Inflammatory macrophage treated with lipopolysaccharide for 4 hours (primary cell): Measurements from ENCODE around the gene ACO1.
A peak's percentile ranks its signal among the peaks of the same experiment; 100 is the strongest.

ENCODE experiments used
- DNase-seq: peaks from one replicate; pipeline ENCODE4 v3.0.0-alpha.2; 2020

ACO1 gene

DNA sequence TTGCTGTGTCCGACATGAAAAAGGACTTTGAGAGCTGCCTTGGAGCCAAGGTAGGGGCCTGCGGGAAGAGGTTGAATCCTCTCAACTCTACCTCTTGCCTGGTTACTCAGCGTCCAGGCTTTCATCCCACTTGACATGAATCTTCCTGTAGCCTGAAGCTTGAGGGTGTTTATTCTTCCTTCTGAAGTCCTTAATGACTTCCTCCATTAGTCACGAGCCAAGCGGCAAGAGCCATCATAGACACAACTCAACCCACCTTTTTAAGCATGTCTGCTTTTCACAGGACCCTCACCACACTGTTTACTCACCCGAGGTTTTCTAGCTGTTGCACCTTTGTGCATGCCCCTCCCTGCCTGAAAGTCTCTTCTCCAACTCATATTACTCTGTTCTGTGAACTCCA, 40.2 kb downstream of the ACO1 start:
- DNase-seq: no peak

DNA sequence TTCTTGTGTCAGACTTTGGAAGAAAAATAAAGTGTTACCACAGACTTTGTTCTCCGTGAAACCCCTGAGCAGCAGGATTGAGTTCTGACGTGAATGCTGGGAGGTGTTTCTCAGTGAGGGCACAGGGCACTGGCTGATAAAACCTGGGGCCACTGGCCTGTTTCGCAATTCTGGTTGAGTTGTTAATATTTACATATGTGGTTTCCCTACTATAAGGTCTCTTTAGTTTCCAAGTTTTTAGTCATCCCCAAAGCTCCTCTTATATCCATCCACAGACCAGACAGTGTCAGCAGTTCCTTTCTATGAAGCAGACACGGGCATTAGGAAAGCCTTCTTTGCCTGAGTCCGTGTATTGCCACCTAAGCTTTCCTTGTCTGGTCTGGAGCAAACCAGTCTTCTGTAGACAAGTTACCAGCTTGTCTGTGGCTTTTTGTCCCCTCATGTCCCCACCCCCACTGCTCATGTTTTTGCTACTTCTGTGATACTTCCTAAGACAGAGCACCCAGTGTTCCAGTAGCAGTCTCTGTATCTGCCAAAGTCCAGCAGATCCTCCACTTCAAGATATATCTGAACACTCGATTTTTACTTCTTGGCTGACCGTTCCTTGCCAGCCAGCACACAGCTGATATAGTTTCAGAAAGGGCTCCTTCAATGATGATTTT, 42.0 kb downstream of the ACO1 start:
- DNase-seq: peak; percentile 61

DNA sequence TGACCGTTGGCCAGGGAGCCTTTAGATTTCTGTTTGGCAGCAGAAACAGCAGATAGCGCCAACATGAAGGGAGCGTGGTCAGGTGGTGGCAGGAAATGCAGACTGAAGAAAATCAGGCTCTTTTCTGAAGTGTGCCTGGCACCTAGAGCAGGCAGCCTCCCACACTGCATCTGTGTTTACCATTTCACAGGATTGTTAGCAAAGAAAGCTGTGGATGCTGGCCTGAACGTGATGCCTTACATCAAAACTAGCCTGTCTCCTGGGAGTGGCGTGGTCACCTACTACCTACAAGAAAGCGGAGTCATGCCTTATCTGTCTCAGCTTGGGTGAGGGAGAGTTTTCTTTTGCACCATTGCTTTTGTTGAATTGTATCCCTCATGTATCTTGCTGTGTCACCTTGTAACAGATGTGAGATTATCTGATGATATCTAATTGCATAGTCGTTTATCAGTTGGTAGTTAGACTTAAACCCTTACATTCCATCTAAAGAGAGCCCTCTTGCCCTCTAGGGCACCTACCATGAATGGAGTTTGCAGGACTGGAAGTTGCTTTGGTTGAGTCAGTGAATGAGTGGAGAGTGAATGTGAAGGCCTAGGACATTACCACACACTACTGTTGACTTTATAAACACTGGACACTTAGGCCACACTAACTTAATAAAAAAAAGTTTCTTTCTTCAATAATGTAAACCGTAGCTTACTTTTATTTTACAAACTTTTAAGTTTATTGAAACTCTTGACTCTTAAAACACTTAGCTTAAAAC, 42.8 kb downstream of the ACO1 start:
- DNase-seq: no peak

DNA sequence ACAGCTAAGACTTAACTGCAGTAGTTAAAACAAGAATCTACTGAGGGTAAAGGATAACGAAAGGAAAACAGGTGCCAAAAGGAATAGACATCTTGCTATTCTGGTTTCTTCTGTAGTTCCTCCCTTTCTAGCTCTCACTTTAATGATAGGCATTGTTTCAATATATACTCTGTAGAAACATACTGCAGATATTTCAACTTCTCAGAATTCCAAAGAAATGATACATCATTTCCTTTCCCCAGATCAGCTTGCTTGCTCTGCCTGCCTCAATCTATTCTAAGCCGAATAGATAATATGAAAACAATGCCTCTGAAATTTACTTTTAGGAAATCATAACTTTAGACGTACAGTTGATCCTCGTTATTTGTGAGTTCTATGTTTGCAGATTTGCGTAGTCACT, 46.3 kb downstream of the ACO1 start:
- no peak for DNase-seq

DNA sequence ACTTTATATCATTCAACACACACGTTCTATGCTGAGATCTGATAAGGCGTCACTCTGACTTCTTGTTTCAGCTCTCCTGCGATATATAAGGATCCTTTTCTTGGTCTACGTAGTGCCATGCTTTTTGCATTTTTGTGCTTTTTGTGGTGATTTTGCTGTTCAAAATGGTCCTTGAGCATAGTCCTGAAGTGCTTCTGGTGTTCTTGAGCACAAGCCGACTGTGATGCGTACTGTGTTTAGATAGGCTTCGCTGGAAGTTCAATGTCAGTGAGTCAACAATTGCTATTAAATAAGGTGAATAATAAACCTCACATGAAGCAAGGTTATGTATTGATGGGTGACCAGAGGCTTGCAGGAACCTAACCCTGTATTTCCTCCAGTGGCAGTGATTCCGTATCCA, 46.8 kb downstream of the ACO1 start:
- no peak for DNase-seq

DNA sequence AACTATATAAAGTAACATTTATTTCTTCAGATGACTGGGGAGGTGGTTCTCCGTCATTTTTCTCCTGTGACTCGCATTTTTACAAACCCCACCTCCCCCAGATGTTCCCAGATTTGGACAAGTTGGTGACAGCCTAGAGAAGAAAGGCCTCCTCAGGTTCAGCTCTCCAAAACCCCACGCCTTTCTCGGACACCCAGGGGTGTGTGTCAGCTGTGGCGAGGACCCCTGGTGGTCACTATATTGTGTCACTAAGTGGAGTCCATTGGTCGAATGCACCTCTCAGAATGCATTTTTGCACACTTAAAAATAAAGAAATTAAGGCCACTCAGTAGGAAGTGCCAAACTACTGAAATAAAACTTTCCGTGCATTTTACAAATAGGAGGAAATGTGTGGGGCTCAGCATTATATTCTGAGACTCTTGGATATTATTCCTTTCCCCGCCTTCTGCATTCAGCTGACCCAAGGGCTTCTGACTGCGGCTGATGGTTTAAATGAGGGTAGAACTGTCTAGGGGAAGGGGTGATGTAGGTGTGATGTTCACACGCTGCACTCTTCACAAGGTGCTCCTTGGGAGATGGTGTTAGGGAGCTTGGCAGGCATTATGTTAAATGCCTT, 47.6 kb downstream of the ACO1 start:
- peak; percentile 39 for DNase-seq

DNA sequence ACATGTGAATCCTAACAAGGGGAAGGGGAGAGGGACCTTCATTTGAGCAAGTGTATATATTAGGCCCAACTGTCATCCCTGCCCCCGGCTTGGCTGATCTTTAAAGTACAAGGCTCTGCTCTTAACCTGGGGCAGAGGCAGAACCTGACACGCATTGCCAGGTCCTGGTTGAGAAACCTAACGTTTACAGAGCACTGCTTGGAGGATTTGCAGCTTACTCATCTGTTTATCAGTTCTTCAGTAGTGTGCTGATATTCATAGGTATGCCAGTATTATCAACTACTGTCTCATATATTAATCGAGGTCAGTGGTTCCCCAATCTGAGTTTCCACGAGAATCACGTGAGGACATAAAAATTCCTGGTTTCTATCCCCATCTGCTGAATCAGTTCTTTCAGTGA, 50.4 kb downstream of the ACO1 start:
- DNase-seq: no peak

DNA sequence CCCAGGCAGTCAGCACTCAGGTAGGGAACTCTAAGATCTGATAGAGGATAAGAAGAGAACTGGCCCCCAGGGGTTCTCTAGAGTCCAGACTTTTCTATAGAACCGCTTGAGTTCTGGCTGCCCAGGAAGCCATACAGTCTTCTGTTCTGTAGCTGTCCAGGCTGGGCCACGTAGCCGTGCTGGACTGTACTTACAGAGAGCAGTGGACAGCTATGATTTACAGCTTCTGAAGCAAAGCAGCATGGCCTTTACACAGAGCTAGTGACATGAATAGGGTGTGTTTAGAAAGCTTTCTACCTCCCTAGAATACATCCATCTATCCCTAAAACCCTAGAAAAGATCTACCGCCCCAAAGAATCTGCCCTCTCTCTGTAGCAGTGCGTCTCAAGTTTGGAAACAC, 57.2 kb downstream of the ACO1 start:
- no peak for DNase-seq

DNA sequence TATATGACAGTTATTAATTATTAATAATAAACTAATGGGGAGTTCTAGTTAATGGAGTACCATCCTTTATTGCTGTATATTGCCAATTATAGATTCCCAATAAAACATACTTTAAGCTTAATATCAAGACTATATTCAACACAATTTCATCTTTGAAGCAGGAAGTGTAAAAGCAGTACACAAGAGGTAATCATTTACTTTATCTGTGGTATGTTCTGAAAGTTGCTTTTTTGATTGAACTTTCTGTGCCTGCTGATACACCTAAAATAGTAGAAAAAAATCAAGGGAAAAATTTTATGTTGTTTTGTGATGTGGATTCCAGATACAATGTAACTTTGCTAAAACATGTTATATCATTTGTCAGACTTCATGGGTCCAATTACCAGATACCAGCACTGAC, 58.0 kb downstream of the ACO1 start:
- no peak for DNase-seq

DNA sequence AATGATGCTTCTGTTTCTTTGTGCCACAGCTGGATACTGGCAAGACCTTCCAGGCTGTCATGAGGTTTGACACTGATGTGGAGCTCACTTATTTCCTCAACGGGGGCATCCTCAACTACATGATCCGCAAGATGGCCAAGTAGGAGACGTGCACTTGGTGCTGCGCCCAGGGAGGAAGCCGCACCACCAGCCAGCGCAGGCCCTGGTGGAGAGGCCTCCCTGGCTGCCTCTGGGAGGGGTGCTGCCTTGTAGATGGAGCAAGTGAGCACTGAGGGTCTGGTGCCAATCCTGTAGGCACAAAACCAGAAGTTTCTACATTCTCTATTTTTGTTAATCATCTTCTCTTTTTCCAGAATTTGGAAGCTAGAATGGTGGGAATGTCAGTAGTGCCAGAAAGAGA, 65.5 kb downstream of the ACO1 start:
- no peak for DNase-seq

DNA sequence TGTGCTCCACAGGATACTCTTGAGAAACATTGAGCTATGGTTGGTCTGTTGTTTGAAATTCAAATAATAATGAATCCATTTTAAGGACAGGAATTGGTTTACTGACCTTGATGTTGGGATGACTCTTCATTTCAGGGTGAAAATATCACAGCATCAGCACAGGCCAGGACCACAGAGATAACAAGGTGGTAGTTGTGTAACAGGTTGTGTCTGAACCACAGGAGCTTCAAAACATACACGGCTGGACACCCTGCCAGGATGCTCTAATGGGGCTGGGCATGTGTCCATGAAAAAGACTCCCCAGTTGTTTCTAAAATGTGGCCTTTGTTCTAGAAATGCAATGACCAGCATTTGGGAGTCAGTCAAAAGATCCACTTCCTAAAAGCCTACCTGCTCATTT, 69.8 kb downstream of the ACO1 start:
- no peak for DNase-seq

DNA sequence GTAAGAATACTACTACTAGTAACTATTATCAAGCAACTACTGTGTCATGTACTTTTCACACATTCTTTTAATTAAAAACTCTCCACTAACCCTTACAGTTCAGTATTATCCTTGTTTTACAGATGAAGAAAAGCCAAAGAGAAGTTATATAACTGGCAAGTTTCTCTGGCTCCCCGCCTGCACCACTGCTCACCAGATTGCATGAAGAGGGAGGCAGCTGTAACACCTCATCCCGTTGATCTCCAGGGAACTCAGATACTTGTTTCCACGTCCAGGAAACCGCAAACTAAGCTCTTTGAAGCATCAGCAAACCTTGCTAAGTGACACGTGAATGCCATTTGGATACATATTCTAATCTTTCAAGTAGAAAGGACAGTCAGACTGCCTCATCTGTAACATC, 71.3 kb downstream of the ACO1 start:
- no peak for DNase-seq

DNA sequence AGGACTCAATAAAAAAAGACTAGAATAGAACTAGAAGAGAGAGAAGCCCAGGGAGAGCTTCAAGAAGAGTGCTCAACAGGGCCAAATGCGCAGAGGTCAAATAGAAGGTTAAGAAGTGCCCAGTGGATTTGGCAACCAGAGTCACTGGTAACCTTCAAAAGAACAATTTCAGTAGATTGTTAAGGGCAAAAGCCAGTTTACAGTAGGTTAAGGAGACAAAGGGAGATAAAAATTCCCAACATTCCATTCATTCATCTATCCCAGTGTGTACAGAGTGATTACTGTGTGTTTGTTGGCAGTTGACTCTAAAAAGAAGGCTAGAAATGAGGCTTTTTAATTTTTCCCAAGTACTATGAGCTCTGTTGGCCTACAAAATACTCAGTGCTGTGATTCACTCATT, 72.1 kb downstream of the ACO1 start:
- no peak for DNase-seq

DNA sequence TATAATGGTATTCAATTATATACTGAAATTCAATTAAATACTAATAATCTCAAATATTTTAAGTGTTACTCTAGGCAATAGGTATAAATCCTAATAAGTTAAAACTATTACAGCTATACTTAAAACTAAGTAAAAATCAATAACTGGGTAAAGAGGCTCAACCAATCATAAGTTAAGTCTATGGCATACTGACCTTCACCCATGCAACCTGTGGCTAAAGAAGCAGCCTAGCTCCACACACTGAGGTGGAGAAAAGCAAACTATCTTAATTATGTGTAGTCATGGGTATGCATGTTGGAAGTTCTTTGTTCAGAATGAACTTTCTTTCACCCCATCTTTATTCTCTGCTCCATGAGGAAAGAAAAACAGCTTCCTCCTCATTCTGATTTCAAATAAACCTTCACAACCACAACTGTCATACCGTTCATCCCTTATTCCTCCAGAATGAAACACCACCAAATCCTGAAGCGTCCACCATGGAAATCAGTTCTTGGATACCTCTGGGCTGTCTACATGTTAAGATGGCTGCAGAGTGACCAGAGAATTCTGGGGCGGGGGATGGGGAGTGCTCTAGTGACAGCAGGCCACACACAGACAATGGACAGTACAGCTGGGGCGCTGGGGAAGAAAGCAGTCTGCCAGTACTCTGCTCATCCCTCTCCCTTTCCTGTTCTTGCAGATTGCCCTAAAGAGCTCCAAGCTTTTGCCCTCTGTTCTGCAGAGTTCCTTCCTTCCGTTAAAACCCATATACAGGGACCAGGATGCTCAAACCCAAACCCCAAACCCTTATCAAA, 79.3 kb downstream of the ACO1 start:
- no peak for DNase-seq

DNA sequence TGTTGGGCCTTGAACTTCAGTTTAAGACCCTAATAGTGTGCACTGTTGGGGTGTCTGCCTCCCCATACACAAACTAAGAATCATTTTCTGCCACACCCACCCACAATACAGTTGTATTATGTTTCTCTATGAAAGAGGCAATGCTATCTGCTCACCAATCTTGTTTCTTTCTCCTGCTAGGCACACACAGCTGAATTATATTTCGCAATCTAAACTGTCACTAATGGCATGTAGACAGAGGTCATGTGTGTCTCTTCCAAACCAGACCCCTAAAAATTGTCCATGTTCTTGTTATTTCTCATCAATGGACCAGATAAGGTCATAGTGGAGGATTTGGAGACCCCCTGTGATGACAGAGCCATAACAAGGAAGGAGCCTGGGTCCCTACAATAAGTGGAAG, 84.3 kb downstream of the ACO1 start:
- no peak for DNase-seq

DNA sequence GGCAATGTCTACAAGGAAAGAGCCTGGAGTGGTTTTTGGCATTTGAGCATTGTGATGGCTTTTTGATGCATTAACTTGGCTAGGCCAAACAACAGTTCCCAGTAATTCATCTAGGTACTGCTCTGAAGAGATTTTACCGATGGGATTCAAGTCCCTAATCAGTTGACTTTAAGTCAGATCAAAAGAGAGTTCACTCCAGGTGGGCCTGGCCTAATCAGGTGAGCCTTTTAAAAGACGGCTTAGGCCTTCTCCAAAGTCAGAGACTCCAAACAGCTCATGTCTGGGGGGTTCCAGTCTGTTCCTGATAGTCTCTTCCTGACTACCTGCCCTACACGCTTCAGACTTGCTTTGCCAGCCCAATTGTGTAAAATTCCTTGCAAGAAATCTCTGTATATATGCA, 87.9 kb downstream of the ACO1 start:
- DNase-seq: no peak

DNA sequence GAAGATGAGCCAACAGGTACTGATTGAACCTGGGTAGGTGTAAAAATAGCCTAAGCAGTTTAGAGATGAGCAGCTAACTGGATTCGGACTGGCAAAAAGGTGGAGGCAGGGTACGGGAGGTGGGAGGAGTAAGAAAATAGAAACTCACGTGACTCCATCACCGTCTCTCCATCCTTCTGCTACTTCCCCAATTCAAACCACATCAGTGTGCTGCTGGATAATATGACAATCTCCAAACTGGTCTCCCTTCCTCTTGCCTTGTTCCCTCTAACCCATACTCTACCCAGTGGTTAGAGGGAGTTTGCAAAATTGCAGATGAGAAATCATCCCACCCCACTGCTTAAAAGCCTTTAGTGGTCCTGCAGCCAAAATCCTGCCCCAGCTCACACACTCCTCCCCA, 98.9 kb downstream of the ACO1 start:
- DNase-seq: no peak

DNA sequence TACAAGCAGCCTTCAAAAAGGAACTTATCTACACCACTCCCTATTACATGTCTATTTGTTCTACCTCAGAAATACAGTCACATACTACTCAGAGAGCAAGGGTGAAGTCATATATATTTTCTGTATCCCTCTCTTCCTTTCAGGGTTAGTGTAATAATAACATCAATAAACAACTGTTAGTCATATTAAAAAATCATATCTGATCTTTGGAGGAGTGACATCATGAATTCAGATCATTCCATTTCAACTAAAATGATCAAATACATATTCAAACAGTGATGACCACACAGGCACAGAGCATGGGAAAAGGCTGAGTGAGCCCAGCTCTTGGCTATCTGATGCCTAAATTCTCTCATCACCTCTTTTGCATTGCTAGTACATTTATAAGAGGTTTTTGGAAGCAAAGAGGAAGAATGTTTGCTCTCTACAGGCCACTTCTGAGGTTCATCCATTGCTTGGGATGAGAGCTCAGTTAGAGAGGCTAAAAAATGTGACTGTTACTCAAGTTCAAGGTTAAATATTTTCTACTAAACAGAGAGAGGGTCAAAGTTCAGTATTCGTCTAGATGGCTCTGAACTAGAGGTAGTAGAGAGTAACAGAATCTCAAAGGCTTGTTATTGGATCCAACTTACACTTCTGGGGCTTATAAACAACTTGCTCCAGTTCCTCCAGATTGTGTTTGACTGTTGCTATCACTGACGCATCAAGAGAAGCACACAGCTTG, 102.6 kb downstream of the ACO1 start:
- no peak for DNase-seq

DNA sequence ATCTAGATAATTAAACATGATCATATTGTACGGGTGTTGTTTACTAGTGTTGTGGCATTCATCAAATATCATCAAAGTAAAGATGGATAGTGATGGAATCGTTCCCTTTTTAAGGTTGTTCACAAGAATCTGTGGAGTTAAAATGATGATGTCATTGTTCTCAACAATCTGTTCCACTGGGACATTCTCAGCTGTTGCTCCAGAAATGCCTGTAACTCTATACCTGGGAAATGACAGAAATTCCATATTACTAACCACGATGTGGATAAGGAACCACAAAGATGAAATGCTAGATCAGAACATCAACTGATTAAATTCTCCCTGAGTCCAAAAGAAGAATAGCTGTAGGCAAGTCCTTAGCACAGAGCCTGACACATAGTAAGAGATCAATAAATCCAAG, 103.5 kb downstream of the ACO1 start:
- no peak for DNase-seq

DNA sequence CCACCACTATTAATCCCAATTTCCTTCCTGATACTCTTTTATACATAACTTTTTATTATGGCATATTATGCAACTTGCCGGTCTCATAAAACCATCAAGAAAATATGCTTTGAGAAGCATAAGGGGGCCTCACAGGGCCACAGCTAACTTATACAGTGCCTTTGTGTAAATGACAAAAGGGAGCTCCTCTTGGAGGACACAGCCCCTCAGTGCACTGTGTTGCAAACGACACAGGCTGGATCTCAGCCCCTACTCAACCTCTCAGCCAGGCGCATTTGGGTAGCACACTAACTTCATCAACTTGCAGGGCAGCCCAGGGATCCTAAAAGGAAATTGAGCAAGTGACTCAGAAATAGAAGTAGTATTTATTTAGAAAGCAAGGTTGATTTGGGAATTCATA, 106.2 kb downstream of the ACO1 start:
- no peak for DNase-seq

DNA sequence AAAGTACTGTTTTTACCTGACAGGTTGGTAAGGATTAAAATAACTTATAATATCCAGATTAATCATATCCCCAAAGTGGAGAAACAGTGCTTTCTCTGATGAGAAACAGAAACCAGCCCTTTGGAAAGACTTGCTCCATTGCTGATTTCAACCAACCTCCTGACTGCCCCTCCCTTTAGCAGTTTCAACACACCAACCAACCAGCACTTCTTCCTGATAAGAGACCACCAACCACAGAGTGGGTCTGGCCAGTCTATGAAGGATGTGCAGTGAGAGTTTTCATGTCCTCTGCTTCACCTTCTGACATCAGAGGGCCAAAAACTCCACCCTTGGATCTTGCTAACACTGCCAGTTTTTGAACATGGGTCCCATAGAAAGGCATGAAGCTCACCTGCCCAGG, 113.5 kb downstream of the ACO1 start:
- DNase-seq: peak; percentile 26

DNA sequence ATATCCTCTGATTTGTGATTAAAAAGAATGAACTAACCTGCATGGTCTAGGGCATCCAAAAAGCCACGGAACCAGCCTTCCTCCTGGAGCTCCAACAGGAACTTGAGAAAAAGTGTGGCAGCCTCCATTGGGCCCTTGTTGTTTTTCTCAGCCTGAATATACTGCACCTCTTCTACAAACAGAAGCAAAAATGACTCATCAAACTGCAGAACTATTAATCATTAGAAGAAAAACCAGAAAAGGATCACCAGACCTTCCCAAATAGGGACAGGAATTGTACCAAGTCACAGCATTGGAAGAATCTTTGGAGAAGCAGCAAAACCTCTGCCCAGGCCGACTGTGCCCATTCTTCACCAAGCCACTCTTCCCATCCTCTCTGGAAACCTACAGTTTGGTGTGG, 116.3 kb downstream of the ACO1 start:
- DNase-seq: no peak

DNA sequence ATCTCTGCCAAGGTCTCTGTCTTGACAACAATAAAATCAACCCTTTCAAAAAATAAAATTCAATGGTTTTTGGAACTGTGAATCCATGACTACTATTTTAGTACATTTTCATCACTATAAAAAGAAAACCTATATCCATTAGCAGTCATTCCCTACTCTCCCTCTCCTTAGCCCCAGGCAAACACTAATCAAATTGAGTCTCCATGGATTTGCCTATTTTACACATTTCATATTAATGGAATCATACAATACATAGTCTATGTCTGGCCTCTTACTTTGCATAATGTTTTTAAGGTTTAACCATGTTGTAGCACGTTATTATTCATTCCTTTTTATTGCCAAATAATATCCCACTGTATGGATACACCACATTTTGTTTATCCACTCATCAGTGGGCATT, 117.4 kb downstream of the ACO1 start:
- DNase-seq: no peak
